22Rv1 (cell line): ENCODE results near the gene SAXO1.

Experiments used
- H3K27ac ChIP-seq: fragments of 450-650 bp; 2 replicates; pipeline ENCODE4 v1.5.1; 2017
- CTCF ChIP-seq: fragments of 450-650 bp; IDR thresholded peaks from 2 replicates; pipeline ENCODE4 v1.5.1; 2017; ENCODE audit warnings: mild to moderate bottlenecking
- ZFX ChIP-seq: fragments of 450-650 bp; IDR thresholded peaks from 2 replicates; pipeline ENCODE4 v1.6.1; 2017; ENCODE audit warnings: antibody characterized with exemption, borderline replicate concordance

Gene SAXO1

GRCh38 chr9:18985996-18986395 is 47.0 kb downstream of the SAXO1 start:
- TF ChIP-seq CTCF (no peak), ZFX (no peak)

GRCh38 chr9:18985464-18985951 is 47.5 kb downstream of the SAXO1 start:
- H3K27ac ChIP-seq: no peak overlapping the region
- TF ChIP-seq ZFX (no peak), CTCF (no peak)

More at GRCh38 chr9:18985996-18986395, 47.0 kb downstream of the SAXO1 start:
- H3K27ac ChIP-seq: no peak overlapping the region

GRCh38 chr9:18982262-18982620 is 50.8 kb downstream of the SAXO1 start:
- H3K27ac ChIP-seq: no peak overlapping the region
- no peak for TF ChIP-seq ZFX
- TF ChIP-seq CTCF: no peak

- TF ChIP-seq ZFX (no peak), CTCF (no peak)
- no peak overlapping the region for H3K27ac ChIP-seq
These were observed 51.3 kb downstream of the SAXO1 start for GRCh38 chr9:18981476-18982261.

DNA sequence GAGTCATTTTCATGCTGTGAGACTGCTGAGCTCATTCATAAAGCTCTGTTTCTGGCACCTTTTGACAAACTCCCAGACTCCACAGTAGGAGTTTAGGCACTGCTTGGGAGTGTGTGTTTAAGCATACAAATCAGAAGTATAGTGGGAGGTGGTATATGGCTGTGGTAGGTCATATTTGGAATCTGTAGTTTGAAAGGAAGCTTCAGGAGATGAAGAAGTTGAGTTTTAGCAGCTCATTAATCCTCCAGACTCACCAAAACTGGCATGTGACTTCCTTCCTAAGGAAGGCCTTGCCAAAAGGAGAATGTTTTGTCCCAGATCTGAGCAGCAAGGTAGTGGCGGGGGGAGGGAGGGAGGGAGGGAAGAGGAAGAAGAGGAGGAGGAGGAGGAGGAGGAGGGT is 52.8 kb downstream of the SAXO1 start:
- no peak for TF ChIP-seq CTCF
- no peak for TF ChIP-seq ZFX
- no peak overlapping the region for H3K27ac ChIP-seq

GRCh38 chr9:18979367-18979766 is 53.6 kb downstream of the SAXO1 start:
- TF ChIP-seq CTCF (no peak), ZFX (no peak)
- H3K27ac ChIP-seq: no peak overlapping the region

DNA sequence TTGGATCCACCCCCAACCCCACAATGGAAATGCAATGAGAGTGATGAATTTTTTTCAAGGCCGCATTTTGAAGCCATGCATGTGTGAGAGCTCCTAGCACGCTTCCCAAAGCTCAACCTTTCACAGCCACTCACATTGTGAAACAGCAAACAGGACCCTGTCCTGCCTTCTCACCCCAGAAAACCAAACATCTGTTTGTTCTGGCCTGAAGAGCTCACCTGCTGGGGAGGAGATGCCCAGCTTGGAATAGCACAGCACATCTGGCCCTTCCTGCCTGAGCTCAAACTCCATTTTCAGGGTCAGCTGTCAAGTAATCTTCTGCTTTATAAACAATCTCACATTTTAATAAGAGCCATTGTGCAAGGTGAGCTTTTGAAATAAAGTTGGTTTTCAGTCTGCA is 54.8 kb downstream of the SAXO1 start:
- TF ChIP-seq CTCF (no peak), ZFX (no peak)
- no peak overlapping the region for H3K27ac ChIP-seq
